GM12873 (cell line): ENCODE data around the gene SECTM1.

Experiments
- TF ChIP-seq, protein P1 (sequence below): IDR thresholded peaks from 2 replicates; pipeline ENCODE4 v1.5.1; 2012; ENCODE audit warnings: low read depth, mild to moderate bottlenecking, moderate library complexity, low read length, control low read depth; ENCODE audit not compliant: insufficient read depth; ENCODE audit errors: missing control alignments

The SECTM1 gene

DNA sequence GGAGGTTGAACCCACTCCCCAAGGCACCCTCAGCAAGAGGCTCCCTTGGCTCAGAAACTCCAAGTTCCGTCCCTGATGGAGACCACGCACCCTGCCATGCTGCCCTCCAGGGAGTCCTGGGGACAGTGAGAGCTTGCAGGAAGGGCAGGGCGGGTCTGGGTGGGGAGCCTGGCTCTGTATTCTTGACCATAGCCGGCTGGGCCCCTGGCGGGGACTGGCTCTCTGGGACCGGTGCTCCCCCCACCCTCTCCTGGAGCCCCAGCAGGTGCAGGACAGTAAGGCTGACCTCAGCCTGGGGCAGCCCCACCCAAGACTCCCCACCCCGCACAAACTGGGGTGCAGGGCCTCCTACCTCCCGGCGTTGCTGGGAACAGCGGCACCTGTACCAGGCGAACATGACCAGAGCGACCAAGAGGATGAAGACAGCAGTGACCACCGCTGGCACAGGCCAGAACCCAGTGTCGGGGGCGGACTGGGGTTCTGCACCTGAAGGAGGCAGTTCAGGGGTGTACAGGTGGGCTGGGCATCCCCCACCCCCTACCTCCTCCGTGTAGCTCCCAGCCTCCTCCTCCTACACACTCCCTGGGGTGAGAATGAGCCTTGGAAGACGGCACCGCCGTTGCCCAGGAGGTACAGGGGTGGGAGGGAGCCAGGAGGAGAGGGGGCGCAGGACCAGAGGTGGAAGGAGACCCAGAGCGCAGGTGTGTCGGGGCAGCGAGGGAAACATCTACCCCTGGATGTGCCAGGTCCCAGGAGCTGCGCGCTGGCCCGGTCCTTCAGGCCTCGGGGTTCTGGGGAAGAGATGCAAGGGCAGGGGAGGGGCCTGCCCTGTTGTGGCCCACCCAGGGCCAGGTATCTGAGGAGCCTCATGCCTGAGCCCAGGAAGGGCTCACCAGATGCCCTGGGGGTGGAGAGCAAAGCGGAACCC, 10.8 kb downstream of the SECTM1 start:
- TF ChIP-seq, protein P1, sequence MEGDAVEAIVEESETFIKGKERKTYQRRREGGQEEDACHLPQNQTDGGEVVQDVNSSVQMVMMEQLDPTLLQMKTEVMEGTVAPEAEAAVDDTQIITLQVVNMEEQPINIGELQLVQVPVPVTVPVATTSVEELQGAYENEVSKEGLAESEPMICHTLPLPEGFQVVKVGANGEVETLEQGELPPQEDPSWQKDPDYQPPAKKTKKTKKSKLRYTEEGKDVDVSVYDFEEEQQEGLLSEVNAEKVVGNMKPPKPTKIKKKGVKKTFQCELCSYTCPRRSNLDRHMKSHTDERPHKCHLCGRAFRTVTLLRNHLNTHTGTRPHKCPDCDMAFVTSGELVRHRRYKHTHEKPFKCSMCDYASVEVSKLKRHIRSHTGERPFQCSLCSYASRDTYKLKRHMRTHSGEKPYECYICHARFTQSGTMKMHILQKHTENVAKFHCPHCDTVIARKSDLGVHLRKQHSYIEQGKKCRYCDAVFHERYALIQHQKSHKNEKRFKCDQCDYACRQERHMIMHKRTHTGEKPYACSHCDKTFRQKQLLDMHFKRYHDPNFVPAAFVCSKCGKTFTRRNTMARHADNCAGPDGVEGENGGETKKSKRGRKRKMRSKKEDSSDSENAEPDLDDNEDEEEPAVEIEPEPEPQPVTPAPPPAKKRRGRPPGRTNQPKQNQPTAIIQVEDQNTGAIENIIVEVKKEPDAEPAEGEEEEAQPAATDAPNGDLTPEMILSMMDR, result no peak

- TF ChIP-seq, protein P1, result no peak
These were observed 11.6 kb downstream of the SECTM1 start for GRCh38 chr17:82321947-82322466.

DNA sequence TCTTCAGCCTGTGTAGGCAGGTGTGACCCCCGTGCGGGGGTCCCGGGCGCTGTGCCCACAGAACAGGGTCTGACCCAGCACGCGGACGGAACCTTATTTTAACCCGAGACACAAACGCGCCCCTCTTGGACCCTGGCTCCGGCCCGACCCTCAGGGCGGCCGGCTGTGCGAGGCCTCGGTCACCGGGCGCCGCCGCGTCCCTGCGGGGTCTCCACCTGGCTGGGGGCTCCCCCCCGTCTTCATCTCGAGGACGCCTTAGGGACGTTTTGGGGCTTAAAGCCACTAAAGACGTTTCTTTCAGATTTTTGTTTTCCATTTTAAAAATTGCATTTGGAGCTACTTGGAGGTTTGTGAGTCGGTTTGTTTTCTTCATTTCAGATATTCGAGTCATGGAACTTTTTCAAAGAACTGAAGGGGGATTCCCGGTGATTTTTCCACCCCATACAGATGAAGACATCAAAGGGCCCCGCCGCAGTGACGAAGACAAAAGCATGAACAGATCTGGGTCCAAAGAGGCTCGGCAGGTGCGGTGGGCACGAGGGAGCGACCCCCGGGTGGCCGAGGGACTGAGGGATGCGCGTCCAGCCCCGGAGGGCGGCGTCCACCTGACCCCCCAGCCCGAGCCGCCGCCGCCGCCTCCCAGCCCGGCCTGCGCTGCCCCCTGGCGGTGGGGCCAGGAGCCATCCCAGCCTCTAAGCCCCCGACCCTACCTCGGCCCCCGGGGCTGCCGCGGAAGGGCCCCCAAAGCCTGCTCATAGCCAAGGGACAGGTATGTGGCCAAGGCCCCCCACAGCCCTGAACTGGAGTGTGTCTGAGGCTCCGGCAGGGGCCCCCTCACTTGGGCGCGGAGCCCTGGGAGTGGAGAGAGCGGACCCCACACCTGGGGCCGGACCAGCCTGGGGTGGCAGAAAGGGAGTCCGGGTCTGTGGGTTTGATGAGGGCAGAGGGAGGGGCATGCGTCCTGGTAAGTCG, 12.3 kb downstream of the SECTM1 start:
- TF ChIP-seq, protein P1, result peak; percentile 68

- TF ChIP-seq, protein P1, result no peak
These were observed 13.3 kb downstream of the SECTM1 start for GRCh38 chr17:82320140-82320840.

DNA sequence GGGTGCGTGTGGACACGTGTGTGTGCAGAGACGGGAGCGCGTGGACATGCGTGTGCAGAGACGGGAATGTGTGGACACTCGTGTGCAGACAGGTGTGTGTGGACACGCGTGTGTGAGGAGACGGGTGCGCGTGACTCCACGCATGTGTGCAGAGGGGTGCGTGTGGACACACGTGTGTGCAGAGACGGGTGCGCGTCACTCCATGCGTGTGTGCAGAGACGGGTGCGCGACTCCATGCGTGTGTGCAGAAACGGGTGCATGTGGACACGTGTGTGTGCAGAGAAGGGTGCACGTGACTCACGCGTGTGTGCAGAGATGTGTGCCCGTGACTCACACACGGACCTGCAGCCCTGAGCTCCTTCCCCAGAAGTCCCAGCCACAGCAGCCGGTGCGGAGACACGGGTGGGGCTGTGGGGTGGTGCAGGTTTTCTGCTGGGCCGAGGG, 13.9 kb downstream of the SECTM1 start:
- TF ChIP-seq, protein P1, result no peak

DNA sequence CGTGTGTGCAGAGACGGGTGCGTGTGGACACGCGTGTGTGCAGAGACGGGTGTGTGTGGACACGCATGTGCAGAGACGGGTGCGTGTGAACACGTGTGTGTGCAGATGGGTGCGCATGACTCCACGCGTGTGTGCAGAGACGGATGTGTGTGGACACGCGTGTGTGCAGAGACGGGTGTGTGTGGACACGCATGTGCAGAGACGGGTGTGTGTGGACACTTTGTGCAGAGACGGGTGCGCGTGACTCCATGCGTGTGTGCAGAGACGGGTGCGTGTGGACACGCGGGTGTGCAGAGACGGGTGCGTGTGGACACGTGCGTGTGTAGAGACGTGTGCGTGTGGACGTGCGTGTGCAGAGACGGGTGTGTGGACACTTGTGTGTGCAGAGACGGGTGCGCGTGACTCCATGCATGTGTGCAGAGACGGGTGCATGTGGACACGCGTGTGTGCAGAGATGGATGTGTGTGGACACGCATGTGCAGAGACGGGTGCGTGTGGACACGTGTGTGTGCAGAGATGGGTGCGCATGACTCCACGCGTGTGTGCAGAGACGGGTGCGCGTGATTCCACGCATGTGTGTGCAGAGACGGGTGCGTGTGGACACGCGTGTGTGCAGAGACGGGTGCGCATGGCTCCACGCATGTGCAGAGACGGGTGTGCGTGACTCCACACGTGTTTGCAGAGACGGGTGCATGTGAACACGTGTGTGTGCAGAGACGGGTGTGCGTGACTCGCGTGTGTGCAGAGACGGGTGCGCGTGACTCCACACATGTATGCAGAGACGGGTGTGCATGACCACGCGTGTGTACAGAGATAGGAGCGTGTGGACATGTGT, 14.6 kb downstream of the SECTM1 start:
- TF ChIP-seq, protein P1, result no peak
